Cardiac muscle cell (in vitro differentiated cells and primary cell): ENCODE measurements around the gene ZNF254. TPM values are rescaled to one million over a fixed set of nuclear protein-coding genes. Genes with fewer than 3 reads are reported as not detected.
"Not testable (repeated sequence)": the region's sequence is repeated elsewhere in the genome, so short reads cannot be mapped to it uniquely, and the experiment has no call there.

Experiments used
- DNase-seq, 2 donors: peaks; one replicate each; pipeline versions ENCODE4 v3.0.0 to v3.0.0-alpha.2; 2010 to 2017; ENCODE audit warnings: low read depth in 1 of 2, low spot score in 1 of 2
- H3K27ac ChIP-seq: fragments of 200-600 bp; sonication (generic); 2 replicates; pipeline ENCODE4 v1.5.1; 2016
- H3K27me3 ChIP-seq: fragments of 200-600 bp; sonication (generic); 2 replicates; pipeline ENCODE4 v1.6.0; 2016; ENCODE audit warnings: control low read depth
- H3K36me3 ChIP-seq: fragments of 200-600 bp; sonication (generic); 2 replicates; pipeline ENCODE4 v1.5.1; 2016; ENCODE audit warnings: control low read depth
- H3K4me1 ChIP-seq: fragments of 200-600 bp; sonication (generic); 2 replicates; pipeline ENCODE4 v1.8.1; 2017; ENCODE audit warnings: low read depth, mild to moderate bottlenecking, mixed run types
- H3K4me3 ChIP-seq: fragments of 200-600 bp; sonication (generic); 2 replicates; pipeline ENCODE4 v1.5.1; 2016; ENCODE audit warnings: mild to moderate bottlenecking
- H3K9me3 ChIP-seq: fragments of 200-600 bp; sonication (generic); 2 replicates; pipeline ENCODE4 v1.5.1; 2017; ENCODE audit warnings: low read depth, mild to moderate bottlenecking, control low read depth
- polyA plus RNA-seq: library from polyadenylated mRNA; unstranded; fragments of >200 nt; fragmentation: Nextera tagmentation; extraction: Ambion mirVana; gene quantifications from 2 replicates; pipeline ENCODE4 v1.2.1, GENCODE V29; 2016
- total RNA-seq: library from RNA; depleted of rRNA; stranded (reverse); fragments of >200 nt; gene quantifications from 2 replicates; pipeline ENCODE4 v1.2.3, GENCODE V29; 2016
- TF ChIP-seq, protein P1 (sequence below): IDR thresholded peaks from 2 replicates; pipeline ENCODE4 v1.5.1; 2012; ENCODE audit warnings: low read depth, mild to moderate bottlenecking, low read length

The ZNF254 gene
- total and polyA plus RNA-seq, 2 experiments from 2014 or later: 12.5 to 24.8 TPM

- Histone ChIP-seq H3K4me1 (peaks cover 8% of the 10 kb centered on the region), H3K36me3 (no peaks in the 10 kb centered on the region), H3K9me3 (no peaks in the 10 kb centered on the region), H3K27ac (peak overlapping the region; percentile 33), H3K4me3 (no peak overlapping the region), H3K27me3 (no peaks in the 10 kb centered on the region)
- TF ChIP-seq, protein P1, sequence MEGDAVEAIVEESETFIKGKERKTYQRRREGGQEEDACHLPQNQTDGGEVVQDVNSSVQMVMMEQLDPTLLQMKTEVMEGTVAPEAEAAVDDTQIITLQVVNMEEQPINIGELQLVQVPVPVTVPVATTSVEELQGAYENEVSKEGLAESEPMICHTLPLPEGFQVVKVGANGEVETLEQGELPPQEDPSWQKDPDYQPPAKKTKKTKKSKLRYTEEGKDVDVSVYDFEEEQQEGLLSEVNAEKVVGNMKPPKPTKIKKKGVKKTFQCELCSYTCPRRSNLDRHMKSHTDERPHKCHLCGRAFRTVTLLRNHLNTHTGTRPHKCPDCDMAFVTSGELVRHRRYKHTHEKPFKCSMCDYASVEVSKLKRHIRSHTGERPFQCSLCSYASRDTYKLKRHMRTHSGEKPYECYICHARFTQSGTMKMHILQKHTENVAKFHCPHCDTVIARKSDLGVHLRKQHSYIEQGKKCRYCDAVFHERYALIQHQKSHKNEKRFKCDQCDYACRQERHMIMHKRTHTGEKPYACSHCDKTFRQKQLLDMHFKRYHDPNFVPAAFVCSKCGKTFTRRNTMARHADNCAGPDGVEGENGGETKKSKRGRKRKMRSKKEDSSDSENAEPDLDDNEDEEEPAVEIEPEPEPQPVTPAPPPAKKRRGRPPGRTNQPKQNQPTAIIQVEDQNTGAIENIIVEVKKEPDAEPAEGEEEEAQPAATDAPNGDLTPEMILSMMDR: no peak
- DNase-seq: no peak
Observed at GRCh38 chr19:24098359-24098758, 11.4 kb downstream of the ZNF254 start.

GRCh38 chr19:24099829-24100228 lies 12.8 kb downstream of the ZNF254 start:
- peaks cover 8% of the 10 kb centered on the region for H3K4me1 ChIP-seq
- H3K36me3 ChIP-seq: no peaks in the 10 kb centered on the region
- no peak overlapping the region for H3K4me3 ChIP-seq
- TF ChIP-seq, protein P1: no peak
- H3K9me3 ChIP-seq: no peaks in the 10 kb centered on the region
- peak overlapping the region; percentile 18 for H3K27ac ChIP-seq
- no peak for DNase-seq
- no peaks in the 10 kb centered on the region for H3K27me3 ChIP-seq

- not testable (repeated sequence) for DNase-seq, H3K4me3 ChIP-seq, H3K36me3 ChIP-seq, H3K27me3 ChIP-seq, H3K9me3 ChIP-seq, H3K4me1 ChIP-seq
- peak overlapping the region; percentile 11 for H3K27ac ChIP-seq
Observed at GRCh38 chr19:24100597-24100996, 13.6 kb downstream of the ZNF254 start.

DNA sequence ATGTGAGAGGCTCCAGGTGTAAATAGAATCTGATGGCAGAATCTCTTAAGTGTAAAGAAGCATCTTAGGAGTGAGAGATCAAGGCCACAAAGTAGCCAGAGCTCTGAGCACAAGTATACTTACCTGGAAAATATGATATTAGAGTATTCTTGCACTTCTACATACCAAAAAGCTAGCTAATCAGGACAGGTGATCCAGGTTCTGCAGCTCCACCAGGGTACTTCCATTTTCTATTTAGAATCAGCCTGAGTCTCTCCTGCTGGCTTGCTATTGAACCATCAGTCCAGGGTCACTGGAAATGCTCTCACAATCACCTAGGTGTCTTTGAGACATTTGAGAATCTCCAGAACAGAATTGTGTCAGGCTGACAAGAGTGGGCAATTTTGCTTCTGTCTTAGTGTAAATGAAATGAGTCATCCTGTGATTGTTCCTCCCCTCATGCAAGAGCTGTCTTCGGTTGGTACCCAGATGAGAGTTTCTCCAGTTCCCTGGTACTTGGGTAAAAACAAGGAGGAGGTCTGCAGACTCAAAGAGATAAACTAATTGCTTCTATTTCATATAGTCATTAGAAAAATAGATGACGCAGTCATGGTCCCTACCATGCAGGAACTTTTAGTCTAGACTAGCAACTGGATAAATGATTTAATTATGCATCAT lies 14.6 kb downstream of the ZNF254 start:
- Histone ChIP-seq H3K9me3 (no peaks in the 10 kb centered on the region), H3K4me3 (no peak overlapping the region), H3K27ac (peak overlapping the region; percentile 11), H3K36me3 (peaks cover 5% of the 10 kb centered on the region), H3K4me1 (peaks cover 4% of the 10 kb centered on the region), H3K27me3 (no peaks in the 10 kb centered on the region)
- TF ChIP-seq, protein P1: no peak
- peak in 1 of 2 donors; percentile 12 for DNase-seq

- Histone ChIP-seq H3K9me3 (peaks cover 13% of the 10 kb centered on the region), H3K36me3 (peaks cover 36% of the 10 kb centered on the region), H3K27ac (no peak overlapping the region), H3K27me3 (no peaks in the 10 kb centered on the region), H3K4me1 (no peaks in the 10 kb centered on the region), H3K4me3 (no peak overlapping the region)
- TF ChIP-seq, protein P1: no peak
- DNase-seq: no peak
Observed at GRCh38 chr19:24127601-24128000, 40.6 kb downstream of the ZNF254 start.

DNA sequence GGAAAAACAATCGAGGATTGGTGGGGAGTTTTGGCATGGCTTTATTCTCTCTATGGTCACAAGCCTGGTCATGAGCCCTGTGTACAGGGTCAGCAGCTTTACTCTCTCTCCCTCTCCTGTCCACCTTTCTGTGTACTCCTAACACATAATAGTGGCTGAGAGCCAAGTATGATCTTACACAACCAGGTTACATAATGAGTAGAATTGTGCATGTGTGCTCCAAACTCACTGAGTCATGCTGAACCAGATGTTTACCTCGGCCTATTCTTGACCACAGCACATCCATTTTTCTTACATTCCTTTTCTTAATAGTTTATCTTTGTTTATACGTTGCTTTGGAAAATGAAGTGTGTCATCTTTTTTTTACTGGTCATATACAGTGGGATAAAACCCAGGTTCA lies 53.1 kb downstream of the ZNF254 start:
- no peaks in the 10 kb centered on the region for H3K4me1 ChIP-seq
- no peaks in the 10 kb centered on the region for H3K27me3 ChIP-seq
- no peaks in the 10 kb centered on the region for H3K9me3 ChIP-seq
- no peak overlapping the region for H3K27ac ChIP-seq
- TF ChIP-seq, protein P1: no peak
- no peak overlapping the region for H3K4me3 ChIP-seq
- DNase-seq: peak in 1 of 2 donors; percentile 84
- H3K36me3 ChIP-seq: no peaks in the 10 kb centered on the region
